Right cardiac atrium (tissue), 5 donors: ENCODE results near the gene SPEG. TPM values are rescaled to one million over a fixed set of nuclear protein-coding genes. Genes with fewer than 3 reads are reported as not detected.
"Not testable (repeated sequence)": the region's sequence is repeated elsewhere in the genome, so short reads cannot be mapped to it uniquely, and the experiment has no call there.

ENCODE experiments used
- ATAC-seq, 2 donors: fragments of 200-7000 bp; cut with Tn5 transposase; one replicate each; pipeline versions ENCODE4 v1.8.0 to v1.9.1; 2020; ENCODE audit warnings: moderate library complexity in 2 of 2, mild to moderate bottlenecking in 1 of 2
- DNase-seq, 3 donors: peaks; one replicate each; pipeline ENCODE4 v3.0.0-alpha.2; 2020
- H3K27ac ChIP-seq: one replicate; pipeline ENCODE4 v1.5.1; 2013; ENCODE audit warnings: mild to moderate bottlenecking, low read length, control low read depth, moderate library complexity
- H3K27me3 ChIP-seq: one replicate; pipeline ENCODE4 v1.6.1; 2013; ENCODE audit not compliant: control insufficient read depth, insufficient read depth
- H3K4me1 ChIP-seq: one replicate; pipeline ENCODE4 v1.6.1; 2013; ENCODE audit warnings: low read length; ENCODE audit not compliant: control insufficient read depth, insufficient read depth
- H3K4me3 ChIP-seq: one replicate; pipeline ENCODE4 v1.5.1; 2013; ENCODE audit warnings: low read length, control low read depth
- H3K9me3 ChIP-seq: one replicate; pipeline ENCODE4 v1.6.1; 2013; ENCODE audit warnings: low read length; ENCODE audit not compliant: control insufficient read depth
- WGBS: extraction: QIAGEN DNeasy Blood & Tissue Kit; methylation state at CpG from one replicate; pipeline ENCODE4 v1.1.7; 2013; 5-methylcytosine and 5-hydroxymethylcytosine counted together
- intact Hi-C, 4 donors: fragments of 100-400 bp; cut with DNase I; formaldehyde crosslinking; loops; one replicate each; pipeline versions ENCODE4 v1.11.0 to v1.14.0; 2022 to 2023
- long read RNA-seq, 4 donors: library from polyadenylated mRNA; unstranded; transcript quantifications; one replicate each; pipeline ENCODE4 v2.0.0, GENCODE V29; 2020 to 2021
- polyA plus RNA-seq: library from polyadenylated mRNA; stranded (reverse); fragments of 200-250 nt; gene quantifications from one replicate; pipeline ENCODE4 v1.2.3, GENCODE V29; 2013
- total RNA-seq, 4 donors: library from RNA; stranded (reverse); fragmentation: NEBNext Ultra II Directional; extraction: Animal tissue kit (Norgen Biotek cat#: 25700); gene quantifications; one replicate each; pipeline ENCODE4 v1.2.1, GENCODE V29; 2021
- donor health status: healthy with polysubstance abuse.
- donor health status: DM: no; HTN: yes; CAD: no.
- donor health status: DM: no; HTN: no; CAD: no.
- donor health status: DM: no; HTN: yes; CAD: no; lungs with severe emphysema.
- donor health status: DM: yes; HTN: yes; CAD: no.

The SPEG gene
- 100 to 1,000 TPM; 122 to 176 (median 159) TPM for total RNA-seq
- 85.5 TPM for polyA plus RNA-seq
- long read RNA-seq, donor 1, transcript SPEG-202 (5 exons, 1,086 nt), result minor isoform, 5 of 246 reads
- long read RNA-seq, donor 1, transcript SPEG-203 (5 exons, 1,457 nt), result major isoform, 36 of 246 reads
- long read RNA-seq, donor 1, partial matches to known transcripts, result 157 of 246 reads
- long read RNA-seq, donor 1, other reads (novel, unspliced or antisense), result 44 of 246 reads
- long read RNA-seq, donor 2, transcript SPEG-203 (5 exons, 1,457 nt), result major isoform, 13 of 100 reads
- long read RNA-seq, donor 2, transcript SPEG-202 (5 exons, 1,086 nt), result minor isoform, 5 of 100 reads
- long read RNA-seq, donor 2, partial matches to known transcripts, result 58 of 100 reads
- long read RNA-seq, donor 2, other reads (novel, unspliced or antisense), result 20 of 100 reads
- long read RNA-seq, donor 3, transcript SPEG-203 (5 exons, 1,457 nt), result major isoform, 50 of 164 reads
- long read RNA-seq, donor 3, partial matches to known transcripts, result 85 of 164 reads
- long read RNA-seq, donor 3, other reads (novel, unspliced or antisense), result 25 of 164 reads
- long read RNA-seq, donor 4, transcript SPEG-203 (5 exons, 1,457 nt), result major isoform, 16 of 117 reads
- long read RNA-seq, donor 4, partial matches to known transcripts, result 75 of 117 reads
- long read RNA-seq, donor 4, other reads (novel, unspliced or antisense), result 23 of 117 reads

DNA sequence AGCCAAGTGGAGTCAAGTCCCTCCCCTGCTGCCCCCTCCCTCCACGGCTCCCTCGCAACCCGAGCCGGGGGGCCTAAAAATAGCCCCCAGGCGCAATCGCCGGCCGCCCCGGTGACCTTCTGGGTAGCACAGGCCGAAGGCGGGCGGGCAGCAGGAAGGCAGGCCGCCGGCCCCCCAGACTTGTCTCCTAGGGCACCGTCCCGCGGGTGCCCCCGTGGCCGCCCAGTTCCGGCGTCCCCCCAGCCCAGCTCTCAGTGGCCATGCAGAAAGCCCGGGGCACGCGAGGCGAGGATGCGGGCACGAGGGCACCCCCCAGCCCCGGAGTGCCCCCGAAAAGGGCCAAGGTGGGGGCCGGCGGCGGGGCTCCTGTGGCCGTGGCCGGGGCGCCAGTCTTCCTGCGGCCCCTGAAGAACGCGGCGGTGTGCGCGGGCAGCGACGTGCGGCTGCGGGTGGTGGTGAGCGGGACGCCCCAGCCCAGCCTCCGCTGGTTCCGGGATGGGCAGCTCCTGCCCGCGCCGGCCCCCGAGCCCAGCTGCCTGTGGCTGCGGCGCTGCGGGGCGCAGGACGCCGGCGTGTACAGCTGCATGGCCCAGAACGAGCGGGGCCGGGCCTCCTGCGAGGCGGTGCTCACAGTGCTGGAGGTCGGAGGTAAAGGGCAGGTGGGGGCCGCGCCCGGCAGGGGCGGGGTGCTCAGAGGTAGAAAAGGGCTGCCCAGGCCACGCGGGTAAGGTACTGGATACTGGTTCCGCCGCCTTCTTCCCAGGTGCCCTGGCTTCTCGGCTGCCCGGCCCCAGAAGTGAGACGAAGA lies at the start of gene SPEG:
Gene SPEG, plus strand, starts transcription at position 126 of the 808 bp plus-strand sequence. Its CDS starts 135 bp downstream, at position 261.
- intact Hi-C loops, result no loop called here
- ATAC-seq, result peak; percentile 20 to 25
- Histone ChIP-seq H3K27ac (peak within 1 kb of the TSS; percentile 71), H3K27me3 (no peaks in the 10 kb centered on the region), H3K9me3 (no peaks in the 10 kb centered on the region), H3K4me3 (peak within 1 kb of the TSS; percentile 38), H3K4me1 (no peaks in the 10 kb centered on the region)
- 7% methylated on average over 77 of the region's 77 CpGs for WGBS
- peak in 1 of 3 donors; percentile 79 for DNase-seq

- H3K4me1 ChIP-seq, result peaks cover 2% of the 10 kb centered on the region
- H3K9me3 ChIP-seq, result no peaks in the 10 kb centered on the region
- intact Hi-C loops, result no loop called here
- H3K4me3 ChIP-seq, result no peak overlapping the region
- DNase-seq, result no peak
- no peaks in the 10 kb centered on the region for H3K27me3 ChIP-seq
- no peak for ATAC-seq
- no peak overlapping the region for H3K27ac ChIP-seq
- 40% methylated on average over 2 of the region's 2 CpGs for WGBS
These were observed 49.8 kb upstream of the SPEG start for GRCh38 chr2:219384859-219385258.

DNA sequence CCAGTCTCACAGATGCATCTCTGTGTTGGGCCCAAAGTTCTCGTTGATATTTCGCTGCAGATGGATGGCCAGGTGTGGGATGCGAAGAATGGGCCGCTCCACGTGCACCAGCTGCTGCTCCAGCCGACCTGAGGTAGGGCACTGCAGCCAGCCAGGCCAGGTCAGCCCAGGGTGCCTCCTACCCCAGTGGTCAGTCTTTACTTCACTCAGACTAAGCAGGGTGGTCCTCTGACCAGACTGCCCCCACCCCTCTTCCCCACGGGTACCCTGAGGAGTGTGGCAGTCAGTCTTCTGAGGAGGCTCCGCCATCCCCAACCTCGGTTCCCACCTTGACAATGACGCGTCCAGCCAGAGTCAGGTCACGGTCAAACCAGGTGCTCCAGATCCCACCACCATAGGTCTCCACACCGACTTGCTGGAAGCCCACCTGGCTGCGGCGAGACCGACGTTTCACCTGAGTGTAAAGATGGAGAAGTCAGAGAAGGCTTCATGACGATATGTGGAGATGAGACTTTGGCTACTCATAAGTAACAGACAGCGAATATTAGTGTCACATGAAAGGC lies 48.6 kb upstream of the SPEG start:
- Histone ChIP-seq H3K27me3 (no peaks in the 10 kb centered on the region), H3K9me3 (no peaks in the 10 kb centered on the region), H3K4me3 (no peak overlapping the region), H3K27ac (no peak overlapping the region), H3K4me1 (peaks cover 2% of the 10 kb centered on the region)
- DNase-seq (peak in 2 of 3 donors; percentile 55 to 69), ATAC-seq (no peak)
- 95% methylated on average over 19 of the region's 19 CpGs for WGBS
- intact Hi-C loops, result no loop called here

GRCh38 chr2:219386532-219387280 lies 47.9 kb upstream of the SPEG start:
- peak overlapping the region; percentile 74 for H3K4me3 ChIP-seq
- 45% methylated on average over 19 of the region's 19 CpGs for WGBS
- ATAC-seq (no peak), DNase-seq (peak in 2 of 3 donors; percentile 54 to 68)
- intact Hi-C loops, result no loop called here
- no peaks in the 10 kb centered on the region for H3K27me3 ChIP-seq
- no peaks in the 10 kb centered on the region for H3K9me3 ChIP-seq
- peak overlapping the region; percentile 88 for H3K27ac ChIP-seq
- H3K4me1 ChIP-seq, result peaks cover 2% of the 10 kb centered on the region

DNA sequence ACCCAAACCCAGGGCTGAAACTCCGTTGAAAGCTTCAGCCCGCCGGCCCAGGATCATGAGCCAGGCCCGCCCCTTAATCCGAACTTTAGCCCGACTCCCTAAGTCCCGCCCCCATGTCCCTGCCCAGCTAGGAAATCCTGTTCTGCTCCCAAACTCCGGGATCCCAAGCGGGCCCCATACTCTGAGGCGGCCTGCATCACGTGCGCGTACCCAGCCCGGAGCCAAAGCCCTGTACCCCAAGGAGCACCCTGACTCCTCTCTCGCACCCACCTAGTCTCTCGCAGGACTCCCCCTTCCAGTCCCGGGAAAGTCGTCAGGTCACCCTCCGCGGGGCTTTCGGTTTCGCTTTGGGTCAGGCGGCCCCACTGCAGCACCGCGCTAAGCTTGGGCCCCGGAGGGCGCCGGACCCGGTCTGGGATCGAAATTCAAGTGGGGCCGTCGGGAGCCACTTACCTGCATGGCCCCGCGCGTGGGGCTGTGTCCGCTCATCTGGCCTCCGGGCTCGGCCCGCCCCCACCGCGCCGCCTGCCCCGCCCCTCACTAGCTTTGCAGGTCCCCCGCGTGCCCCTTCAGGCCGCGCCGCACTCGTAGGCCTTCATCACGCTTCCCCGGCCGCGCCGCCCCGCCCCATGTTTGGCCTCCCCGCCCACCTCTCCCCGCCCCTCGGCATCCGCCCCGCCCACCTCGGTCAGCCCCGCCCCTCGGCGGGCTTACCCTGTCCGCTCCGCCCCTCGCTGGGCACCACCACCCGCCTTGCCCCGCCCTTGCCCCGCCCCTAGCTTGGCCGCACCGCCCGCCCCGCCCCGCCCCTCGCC lies 47.1 kb upstream of the SPEG start, which contains the start of gene DNPEP:
Gene DNPEP, minus strand, starts transcription at position 607 of the 815 bp plus-strand sequence. Its CDS starts 118 bp downstream, at position 489.
- ATAC-seq, result peak; percentile 80
- intact Hi-C loops, result no loop called here

DNA sequence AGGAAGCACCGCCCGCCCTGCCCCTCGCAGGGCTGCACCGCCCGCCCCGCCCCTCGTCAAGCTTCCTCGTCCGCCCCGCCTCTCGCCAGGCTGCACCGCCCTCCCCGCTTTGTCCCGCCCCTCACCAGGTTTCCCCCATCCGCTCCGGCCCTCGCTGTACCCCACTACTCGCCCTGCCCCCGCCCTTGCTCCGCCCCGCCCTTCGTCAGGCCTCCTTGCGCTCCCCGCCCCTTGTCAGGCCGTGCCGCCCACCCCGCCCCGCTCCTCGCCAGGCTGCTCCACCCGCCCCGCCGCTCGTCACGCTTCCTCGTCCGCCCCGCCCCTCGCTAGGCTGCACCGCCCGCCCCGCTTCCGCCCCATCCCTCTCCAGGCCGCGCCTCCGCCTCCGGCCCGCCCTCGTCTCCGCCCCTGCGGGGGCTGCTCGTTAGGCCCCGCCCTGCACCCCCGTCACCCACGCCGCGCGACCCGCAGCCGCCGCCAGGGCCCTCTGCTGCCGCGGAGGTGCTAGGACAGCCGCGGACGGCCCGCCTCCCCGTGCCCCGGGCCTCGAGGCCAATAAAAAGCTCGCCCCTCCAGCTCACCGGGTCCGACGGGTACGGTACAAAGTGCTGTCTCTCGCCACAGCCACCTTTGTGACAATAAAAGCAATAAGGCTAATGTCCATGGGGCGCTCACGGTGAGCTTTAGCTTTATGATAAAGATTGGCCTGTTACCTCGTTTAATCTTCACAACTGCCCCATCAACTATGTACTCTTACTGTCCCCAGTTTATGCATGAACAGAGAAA lies 46.3 kb upstream of the SPEG start:
- intact Hi-C loops, result no loop called here
- H3K9me3 ChIP-seq, result no peaks in the 10 kb centered on the region
- peak overlapping the region; percentile 74 for H3K4me3 ChIP-seq
- no peaks in the 10 kb centered on the region for H3K27me3 ChIP-seq
- H3K4me1 ChIP-seq, result peaks cover 2% of the 10 kb centered on the region
- H3K27ac ChIP-seq, result peak overlapping the region; percentile 89
- 2% methylated on average over 78 of the region's 78 CpGs for WGBS
- ATAC-seq (peak; percentile 91 to 94), DNase-seq (peak; percentile 99 to 100 (median 100))

More for the DNA sequence above, 47.1 kb upstream of the SPEG start, which contains the start of gene DNPEP:
- peak; percentile 94 to 98 (median 97) for DNase-seq
- Histone ChIP-seq H3K9me3 (no peaks in the 10 kb centered on the region), H3K27ac (peak within 1 kb of the TSS; percentile 89), H3K4me3 (peak within 1 kb of the TSS; percentile 74), H3K27me3 (no peaks in the 10 kb centered on the region), H3K4me1 (peaks cover 2% of the 10 kb centered on the region)
- WGBS, result under 1% methylated on average over 75 of the region's 76 CpGs

DNA sequence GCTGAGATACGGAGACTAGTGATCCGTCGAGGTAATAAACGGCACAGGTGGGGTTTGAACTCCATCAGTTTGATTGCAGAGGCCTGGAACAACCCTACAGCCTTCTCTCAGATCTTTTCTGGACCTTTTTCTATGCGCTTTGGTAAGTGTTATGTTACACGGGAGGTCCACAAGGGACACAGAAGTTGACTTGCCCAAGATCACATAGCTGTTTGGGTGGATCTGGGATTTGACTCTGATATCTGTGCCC lies 45.8 kb upstream of the SPEG start:
- H3K27ac ChIP-seq, result peak overlapping the region; percentile 89
- intact Hi-C loops, result no loop called here
- no peak overlapping the region for H3K4me3 ChIP-seq
- H3K27me3 ChIP-seq, result no peaks in the 10 kb centered on the region
- H3K9me3 ChIP-seq, result no peaks in the 10 kb centered on the region
- 55% methylated on average over 6 of the region's 6 CpGs for WGBS
- peaks cover 2% of the 10 kb centered on the region for H3K4me1 ChIP-seq
- ATAC-seq (no peak), DNase-seq (no peak)

- Histone ChIP-seq H3K4me3 (no peak overlapping the region), H3K4me1 (no peaks in the 10 kb centered on the region), H3K27me3 (no peaks in the 10 kb centered on the region), H3K27ac (no peak overlapping the region), H3K9me3 (no peaks in the 10 kb centered on the region)
- DNase-seq, result peak in 1 of 3 donors; percentile 38
- no peak for ATAC-seq
- intact Hi-C loops, result no loop called here
- 89% methylated on average over 9 of the region's 9 CpGs for WGBS
These were observed 41.9 kb upstream of the SPEG start for GRCh38 chr2:219392754-219393153.

DNA sequence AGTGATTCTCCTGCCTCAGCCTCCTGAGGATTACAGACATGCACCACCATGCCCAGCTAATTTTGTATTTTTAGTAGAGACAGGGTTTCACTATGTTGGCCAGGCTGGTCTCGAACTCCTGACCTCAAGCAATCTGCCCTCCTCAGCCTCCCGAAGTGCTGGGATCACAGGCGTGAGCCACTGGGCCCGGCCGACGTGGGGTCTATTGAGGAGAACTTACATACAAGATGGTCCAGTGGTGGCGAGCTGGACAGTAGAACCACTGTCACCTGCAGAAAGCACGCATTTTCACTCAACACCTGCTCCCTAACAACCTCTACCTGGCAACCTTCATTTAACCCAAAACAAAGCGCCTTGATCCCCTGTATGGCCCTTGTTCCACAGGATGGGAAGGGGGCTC lies 39.6 kb upstream of the SPEG start:
- H3K9me3 ChIP-seq, intact Hi-C loops, H3K4me3 ChIP-seq, H3K27me3 ChIP-seq, H3K27ac ChIP-seq, ATAC-seq, H3K4me1 ChIP-seq: not testable (repeated sequence)
- DNase-seq, result peak in 1 of 3 donors; percentile 35
- WGBS, result 94% methylated on average over 9 of the region's 9 CpGs
